Transverse colon (tissue), 4 donors: Measurements from ENCODE around the gene SECISBP2.

ENCODE experiments used
- EP300 ChIP-seq: sonication (generic); formaldehyde crosslinking; IDR thresholded peaks from one replicate; pipeline ENCODE4 v1.6.1; 2017; ENCODE audit warnings: antibody characterized with exemption, low read depth
- POLR2A ChIP-seq: fragments of 450-650 bp; IDR thresholded peaks from one replicate; pipeline ENCODE4 v1.6.1; 2016; ENCODE audit warnings: antibody characterized with exemption, mild to moderate bottlenecking, moderate library complexity
- POLR2AphosphoS5 ChIP-seq, 3 donors: sonication (generic); formaldehyde crosslinking; IDR thresholded peaks; one replicate each; pipeline ENCODE4 v1.6.1; 2016; ENCODE audit warnings: antibody characterized with exemption in 3 of 3
- TF ChIP-seq, protein P1 (sequence below), 5 experiments: fragments of 200-600 bp in 3 of 5; fragments of 450-650 bp in 2 of 5; sonication (generic) in 3 of 5; IDR thresholded peaks; 1 replicate in 2 of 5; 2 replicates in 3 of 5; pipeline ENCODE4 v1.5.1; 2016 to 2017; ENCODE audit warnings: antibody characterized with exemption in 5 of 5, inconsistent platforms in 3 of 5, mild to moderate bottlenecking in 2 of 5, moderate library complexity in 1 of 5

DNA sequence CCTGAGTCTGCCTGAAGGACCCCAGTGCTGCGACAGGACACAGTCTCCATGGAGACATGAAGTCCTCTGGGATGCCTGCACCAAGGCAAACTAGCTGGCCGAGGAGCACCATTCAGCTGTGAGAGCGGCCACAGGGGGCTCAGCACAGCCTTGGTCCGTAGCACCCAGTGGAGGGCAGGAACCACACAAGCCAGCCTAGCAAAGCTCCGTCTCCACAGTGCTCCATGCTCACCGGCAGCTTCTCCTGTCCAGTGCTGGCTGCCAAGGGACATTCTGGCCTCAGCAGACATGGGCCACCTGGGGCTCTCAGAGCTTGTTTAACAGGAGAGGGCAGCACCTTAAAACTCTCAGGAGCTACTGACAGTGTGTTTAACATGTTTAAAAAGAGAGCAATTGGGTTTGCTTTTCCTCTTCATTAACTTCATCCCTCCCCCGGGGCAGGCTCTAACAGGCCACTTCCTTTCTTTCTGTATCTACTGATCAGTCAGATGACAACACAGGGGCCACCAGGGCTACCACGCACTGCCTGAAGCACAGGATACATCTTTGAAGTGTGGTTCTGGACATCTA, 57.0 kb downstream of the SECISBP2 start:
- TF ChIP-seq, protein P1, sequence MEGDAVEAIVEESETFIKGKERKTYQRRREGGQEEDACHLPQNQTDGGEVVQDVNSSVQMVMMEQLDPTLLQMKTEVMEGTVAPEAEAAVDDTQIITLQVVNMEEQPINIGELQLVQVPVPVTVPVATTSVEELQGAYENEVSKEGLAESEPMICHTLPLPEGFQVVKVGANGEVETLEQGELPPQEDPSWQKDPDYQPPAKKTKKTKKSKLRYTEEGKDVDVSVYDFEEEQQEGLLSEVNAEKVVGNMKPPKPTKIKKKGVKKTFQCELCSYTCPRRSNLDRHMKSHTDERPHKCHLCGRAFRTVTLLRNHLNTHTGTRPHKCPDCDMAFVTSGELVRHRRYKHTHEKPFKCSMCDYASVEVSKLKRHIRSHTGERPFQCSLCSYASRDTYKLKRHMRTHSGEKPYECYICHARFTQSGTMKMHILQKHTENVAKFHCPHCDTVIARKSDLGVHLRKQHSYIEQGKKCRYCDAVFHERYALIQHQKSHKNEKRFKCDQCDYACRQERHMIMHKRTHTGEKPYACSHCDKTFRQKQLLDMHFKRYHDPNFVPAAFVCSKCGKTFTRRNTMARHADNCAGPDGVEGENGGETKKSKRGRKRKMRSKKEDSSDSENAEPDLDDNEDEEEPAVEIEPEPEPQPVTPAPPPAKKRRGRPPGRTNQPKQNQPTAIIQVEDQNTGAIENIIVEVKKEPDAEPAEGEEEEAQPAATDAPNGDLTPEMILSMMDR (IDR thresholded peaks at IDR 0.05): no peak
- TF ChIP-seq POLR2A (no peak), EP300 (no peak), POLR2AphosphoS5 (IDR thresholded peaks at IDR 0.05) (no peak)
